HCT116 (cell line): Measurements from ENCODE around the gene RASGRF2. TPM values are rescaled to one million over a fixed set of nuclear protein-coding genes. Genes with fewer than 3 reads are reported as not detected.

Source experiments
- ATAC-seq: fragments of 200-7000 bp; cut with Tn5 transposase; 2 replicates; pipeline ENCODE4 v1.9.1; 2020; ENCODE audit warnings: mild to moderate bottlenecking, moderate library complexity
- BruUV-seq: library from RNA; stranded (reverse); fragments of 400-500 nt; replicated peaks from 2 replicates; lab custom pipeline; 2021; lab: Mats Ljungman, UMichigan
- CTCF ChIA-PET: fragments of 300-600 bp; sonication (Branson Sonifier 250); formaldehyde crosslinking; loops from one replicate; lab custom pipeline; 2021; ENCODE audit warnings: antibody characterized with exemption; lab: Charles Lee
- POLR2A ChIA-PET: fragments of 300-600, 350-600 bp; sonication (Branson Sonifier 250); formaldehyde crosslinking; loops from one replicate; lab custom pipeline; 2021; ENCODE audit warnings: antibody characterized with exemption; lab: Charles Lee
- RAD21 ChIA-PET, 2 experiments: fragments of 300-600 bp; sonication (Branson Sonifier 250); formaldehyde crosslinking; loops; one replicate each; lab custom pipeline; 2023; ENCODE audit warnings: low total read pairs in 2 of 2; ENCODE audit not compliant: uncharacterized antibody in 2 of 2, unreplicated experiment in 2 of 2, low non-redundant PET in 1 of 2; lab: Charles Lee
- DNase-seq: peaks from one replicate; pipeline ENCODE4 v3.0.0-alpha.2; 2010; ENCODE audit warnings: low read depth, low spot score
- H2AFZ ChIP-seq: fragments of 200-600 bp; shearing (Covaris generic), sonication (generic); 2 replicates; pipeline ENCODE4 v1.6.1; 2017; ENCODE audit warnings: low read depth, mixed run types, mixed read lengths, antibody characterized with exemption, low read length; ENCODE audit not compliant: poor library complexity, severe bottlenecking
- H3K27ac ChIP-seq: 2 replicates; pipeline ENCODE4 v1.5.1; 2012; ENCODE audit warnings: low read depth, low read length
- H3K27me3 ChIP-seq: fragments of 200-600 bp; sonication (generic); 2 replicates; pipeline ENCODE4 v1.6.1; 2016; ENCODE audit warnings: mixed run types, low read length, mixed read lengths; ENCODE audit not compliant: insufficient read depth
- H3K36me3 ChIP-seq, 2 experiments: fragments of 200-500 bp in 1 of 2; fragments of 200-600 bp in 1 of 2; sonication (Bioruptor generic) in 1 of 2; sonication (generic) in 1 of 2; 2 replicates each; pipeline versions ENCODE4 v1.5.1 to v1.6.1; 2014 to 2016; ENCODE audit warnings: low read length in 2 of 2, inconsistent platforms in 1 of 2, mixed read lengths in 1 of 2, mixed run types in 1 of 2; ENCODE audit not compliant: insufficient read depth in 2 of 2, control insufficient read depth in 1 of 2
- H3K4me1 ChIP-seq, 2 experiments: fragments of 200-600 bp in 1 of 2; sonication (generic) in 1 of 2; 2 replicates each; pipeline versions ENCODE4 v1.5.1 to v1.6.1; 2012 to 2017; ENCODE audit warnings: low read length in 2 of 2, inconsistent platforms in 1 of 2, mild to moderate bottlenecking in 1 of 2, mixed read lengths in 1 of 2, mixed run types in 1 of 2, moderate library complexity in 1 of 2; ENCODE audit not compliant: insufficient read depth in 2 of 2, control insufficient read depth in 1 of 2
- H3K4me2 ChIP-seq: fragments of 200-600 bp; sonication (generic); 2 replicates; pipeline ENCODE4 v1.6.1; 2017; ENCODE audit warnings: mixed run types, low read length, mixed read lengths
- H3K4me3 ChIP-seq, 2 experiments: fragments of 200-600 bp in 1 of 2; sonication (generic) in 1 of 2; replicated peaks in 1 of 2; 2 replicates each; pipeline ENCODE4 v1.5.1; 2011 to 2016; ENCODE audit warnings: low read length in 2 of 2, control low read depth in 1 of 2, low read depth in 1 of 2, mild to moderate bottlenecking in 1 of 2, mixed read lengths in 1 of 2, mixed run types in 1 of 2
- H3K79me2 ChIP-seq: fragments of 200-600 bp; sonication (generic); 2 replicates; pipeline ENCODE4 v1.6.1; 2017; ENCODE audit warnings: mild to moderate bottlenecking, mixed run types, low read length, moderate library complexity, mixed read lengths; ENCODE audit not compliant: insufficient read depth
- H3K9ac ChIP-seq: fragments of 200-600 bp; sonication (generic); 2 replicates; pipeline ENCODE4 v1.6.1; 2016; ENCODE audit warnings: low read length, mixed read lengths
- H3K9me2 ChIP-seq: fragments of 200-600 bp; sonication (generic), shearing (Covaris generic); 2 replicates; pipeline ENCODE4 v1.6.1; 2017; ENCODE audit warnings: mixed run types, mild to moderate bottlenecking, moderate library complexity; ENCODE audit not compliant: insufficient read depth
- H3K9me3 ChIP-seq, 2 experiments: fragments of 200-500 bp in 1 of 2; fragments of 200-600 bp in 1 of 2; sonication (Bioruptor generic) in 1 of 2; sonication (generic) in 1 of 2; 2 replicates each; pipeline ENCODE4 v1.6.1; 2014 to 2017; ENCODE audit warnings: low read length in 2 of 2, mixed read lengths in 2 of 2, inconsistent platforms in 1 of 2, low read depth in 1 of 2, mild to moderate bottlenecking in 1 of 2, mixed run types in 1 of 2, moderate library complexity in 1 of 2; ENCODE audit not compliant: control insufficient read depth in 1 of 2, insufficient read depth in 1 of 2
- H4K20me1 ChIP-seq: fragments of 200-600 bp; sonication (generic), shearing (Covaris generic); 2 replicates; pipeline ENCODE4 v1.6.1; 2017; ENCODE audit warnings: mixed run types, mild to moderate bottlenecking, moderate library complexity; ENCODE audit not compliant: insufficient read depth
- ATF3 ChIP-seq: IDR thresholded peaks from 2 replicates; pipeline ENCODE4 v1.6.1; 2012
- CTCF ChIP-seq, 3 experiments: fragments of 200-600 bp in 1 of 3; sonication (generic) in 1 of 3; IDR thresholded peaks in 2 of 3; conservative IDR thresholded peaks in 1 of 3; 2 replicates each; pipeline ENCODE4 v1.5.1; 2012 to 2017; ENCODE audit warnings: low read depth in 2 of 3, low read length in 2 of 3, antibody characterized with exemption in 1 of 3, borderline replicate concordance in 1 of 3, control low read depth in 1 of 3, mild to moderate bottlenecking in 1 of 3, mixed read lengths in 1 of 3, mixed run types in 1 of 3, moderate library complexity in 1 of 3; ENCODE audit not compliant: insufficient read depth in 1 of 3
- EZH2 ChIP-seq: fragments of 200-600 bp; sonication (generic); IDR thresholded peaks from 2 replicates; pipeline ENCODE4 v1.6.1; 2017; ENCODE audit warnings: antibody characterized with exemption, mixed run types
- EZH2phosphoT487 ChIP-seq: fragments of 200-600 bp; IDR thresholded peaks from 2 replicates; pipeline ENCODE4 v1.6.1; 2018; ENCODE audit warnings: antibody characterized with exemption, borderline replicate concordance
- FOSL1 ChIP-seq: IDR thresholded peaks from 2 replicates; pipeline ENCODE4 v1.6.1; 2012; ENCODE audit warnings: low read depth
- RAD21 ChIP-seq: IDR thresholded peaks from 2 replicates; pipeline ENCODE4 v1.6.1; 2012; ENCODE audit warnings: low read depth, mild to moderate bottlenecking
- SP1 ChIP-seq: IDR thresholded peaks from 2 replicates; pipeline ENCODE4 v1.6.1; 2012; ENCODE audit warnings: low read depth
- ZNF274 ChIP-seq: fragments of 200-500 bp; sonication (Bioruptor generic); IDR thresholded peaks from 2 replicates; pipeline ENCODE4 v1.6.1; 2014; ENCODE audit warnings: mild to moderate bottlenecking, low read depth, low read length, inconsistent platforms
- intact Hi-C: fragments of 100-400 bp; cut with micrococcal nuclease; formaldehyde crosslinking; loops from 2 replicates; pipeline ENCODE4 v1.10.0; 2022
- total RNA-seq: library from RNA; stranded (reverse); gene quantifications from one replicate; pipeline ENCODE4 v1.2.1, GENCODE V29; 2021; ENCODE audit not compliant: unreplicated experiment

The RASGRF2 gene
- total RNA-seq, 1 experiment from 2014 or later = 0.05 TPM

- no peak for DNase-seq
- CTCF ChIA-PET = no interaction called here
- no peak for ATAC-seq
- TF ChIP-seq ZNF274 = no peak
- TF ChIP-seq FOSL1 = no peak
- TF ChIP-seq ATF3 = no peak
- TF ChIP-seq CTCF (IDR thresholded peaks at IDR 0.05 in 2 of 3, conservative IDR thresholded peaks at IDR 0.05 in 1 of 3; ENCODE audit: borderline replicate concordance in 1 of 3, insufficient read depth in 1 of 3, low read depth in 2 of 3, low read length in 2 of 3) = no peak
- TF ChIP-seq RAD21 = no peak
- TF ChIP-seq EZH2phosphoT487 = no peak
- TF ChIP-seq SP1 = no peak
- intact Hi-C loops = no loop called here
- Histone ChIP-seq H3K4me1 (peaks cover 0 to 7% of the 10 kb centered on the region in 2 experiments; a peak in 2 of 4 replicates), H3K9me2 (no peaks in the 10 kb centered on the region), H3K4me3 (no peak overlapping the region), H3K27ac (no peak overlapping the region), H3K4me2 (no peak overlapping the region), H3K9ac (no peak overlapping the region), H3K79me2 (no peaks in the 10 kb centered on the region), H3K36me3 (no peaks in the 10 kb centered on the region), H2AFZ (no peak overlapping the region), H3K9me3 (no peaks in the 10 kb centered on the region), H3K27me3 (no peaks in the 10 kb centered on the region), H4K20me1 (no peaks in the 10 kb centered on the region)
- BruUV-seq = no TSS peak
- POLR2A ChIA-PET = no interaction called here
- RAD21 ChIA-PET = no interaction called here
Observed at GRCh38 chr5:80941496-80941895, 18.7 kb upstream of the RASGRF2 start.

GRCh38 chr5:80951366-80951765, 8.8 kb upstream of the RASGRF2 start:
- no TSS peak for BruUV-seq
- DNase-seq = no peak
- peaks cover 4% of the 10 kb centered on the region; the same call in 1 of the 2 replicates for H3K27me3 ChIP-seq
- RAD21 ChIA-PET = no interaction called here
- H3K9ac ChIP-seq = no peak overlapping the region
- no peaks in the 10 kb centered on the region for H4K20me1 ChIP-seq
- H3K9me3 ChIP-seq = no peaks in the 10 kb centered on the region
- no peak overlapping the region for H3K4me3 ChIP-seq
- intact Hi-C loops = no loop called here
- H3K9me2 ChIP-seq = no peaks in the 10 kb centered on the region; the same call in 1 of the 2 replicates
- no peak for TF ChIP-seq EZH2
- TF ChIP-seq, all 23 proteins: peak for 0
- H3K4me2 ChIP-seq = no peak overlapping the region
- ChIA-PET CTCF (no interaction called here), POLR2A (no interaction called here)
- H3K4me1 ChIP-seq = no peaks in the 10 kb centered on the region
- no peak overlapping the region for H3K27ac ChIP-seq
- ATAC-seq = no peak
- no peaks in the 10 kb centered on the region for H3K36me3 ChIP-seq
- H3K79me2 ChIP-seq = no peaks in the 10 kb centered on the region
- no peak overlapping the region for H2AFZ ChIP-seq
